Measurements from ENCODE around the gene RHBDD1. TPM values are rescaled to one million over a fixed set of nuclear protein-coding genes. Genes with fewer than 3 reads are reported as not detected.

RHBDD1 gene
- total and polyA plus RNA-seq, 2 donors (not counting 1 experiment from before 2014, with no cell fraction given) = 21.2 to 128 TPM

DNA sequence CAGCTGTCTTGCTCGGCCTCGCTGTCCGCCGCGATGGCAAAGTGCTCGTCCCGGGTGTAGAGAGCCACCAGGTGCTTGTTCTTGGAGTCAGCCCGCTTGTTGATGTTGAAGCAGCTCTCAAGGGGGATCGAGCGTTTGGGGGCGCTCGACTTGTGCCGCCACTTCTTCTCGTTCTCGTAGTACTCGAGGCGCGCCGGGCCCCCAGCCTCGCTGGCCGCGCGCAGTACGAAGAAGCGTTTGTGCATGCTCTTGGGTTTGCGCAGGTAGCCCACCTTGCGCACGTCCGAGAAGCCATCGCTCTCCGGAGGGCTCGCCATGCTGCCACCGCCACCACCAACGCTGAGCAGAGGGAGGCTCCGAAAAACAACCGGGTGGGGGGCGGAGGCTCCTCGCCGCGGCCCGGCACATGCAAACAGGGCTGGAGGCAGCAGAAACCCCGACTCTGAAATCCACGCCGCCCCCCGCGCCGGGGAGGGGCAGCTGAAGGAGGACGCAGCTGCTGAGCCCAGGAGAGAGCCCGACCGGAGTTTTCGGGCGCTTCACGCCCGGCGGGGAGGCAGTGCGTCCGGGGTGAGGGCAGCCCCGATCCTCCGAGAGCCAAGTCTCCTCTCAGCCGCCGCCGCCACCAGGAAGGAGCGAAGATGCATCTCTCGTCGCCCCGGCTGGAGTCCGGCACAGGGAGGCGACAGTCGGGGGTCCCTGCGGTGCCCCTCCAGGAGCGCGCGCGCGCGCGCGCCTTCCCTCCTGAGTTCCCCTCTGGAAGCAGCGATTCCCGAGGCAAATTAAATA lies 37.2 kb upstream of the RHBDD1 start:
- H3K9me3 Mint-ChIP-seq (ENCODE audit: insufficient read depth) = no peaks in the 10 kb centered on the region
- peaks cover 9% of the 10 kb centered on the region for H4K20me1 ChIP-seq (ENCODE audit: control insufficient read depth, insufficient read depth, low read length, poor library complexity, severe bottlenecking)
- peak overlapping the region; percentile 95 for H3K4me3 Mint-ChIP-seq
- no peaks in the 10 kb centered on the region for H3K27me3 ChIP-seq (replicated peaks in 1 of 4; ENCODE audit: control extremely low read depth in 1 of 4, control insufficient read depth in 3 of 4, insufficient read depth in 4 of 4, low read length in 3 of 4)
- H3K36me3 ChIP-seq (replicated peaks in 1 of 2; ENCODE audit: control extremely low read depth in 1 of 2, control insufficient read depth in 1 of 2, extremely low read depth in 1 of 2, insufficient read depth in 2 of 2, low read length in 1 of 2) = no peaks in the 10 kb centered on the region
- H3K4me1 ChIP-seq (ENCODE audit: control insufficient read depth in 2 of 2, insufficient read depth in 2 of 2, low read length in 2 of 2) = peaks cover 17 to 26% of the 10 kb centered on the region in 2 donors
- H3K79me2 ChIP-seq (ENCODE audit: control insufficient read depth, insufficient read depth, low read length) = peaks cover 11% of the 10 kb centered on the region
- no peaks in the 10 kb centered on the region for H3K27me3 Mint-ChIP-seq
- no peak for TF ChIP-seq EZH2 (IDR thresholded peaks at IDR 0.05; ENCODE audit: borderline replicate concordance, insufficient read depth, low read depth, low read length, poor library complexity, severe bottlenecking)
- TF ChIP-seq, protein P1, sequence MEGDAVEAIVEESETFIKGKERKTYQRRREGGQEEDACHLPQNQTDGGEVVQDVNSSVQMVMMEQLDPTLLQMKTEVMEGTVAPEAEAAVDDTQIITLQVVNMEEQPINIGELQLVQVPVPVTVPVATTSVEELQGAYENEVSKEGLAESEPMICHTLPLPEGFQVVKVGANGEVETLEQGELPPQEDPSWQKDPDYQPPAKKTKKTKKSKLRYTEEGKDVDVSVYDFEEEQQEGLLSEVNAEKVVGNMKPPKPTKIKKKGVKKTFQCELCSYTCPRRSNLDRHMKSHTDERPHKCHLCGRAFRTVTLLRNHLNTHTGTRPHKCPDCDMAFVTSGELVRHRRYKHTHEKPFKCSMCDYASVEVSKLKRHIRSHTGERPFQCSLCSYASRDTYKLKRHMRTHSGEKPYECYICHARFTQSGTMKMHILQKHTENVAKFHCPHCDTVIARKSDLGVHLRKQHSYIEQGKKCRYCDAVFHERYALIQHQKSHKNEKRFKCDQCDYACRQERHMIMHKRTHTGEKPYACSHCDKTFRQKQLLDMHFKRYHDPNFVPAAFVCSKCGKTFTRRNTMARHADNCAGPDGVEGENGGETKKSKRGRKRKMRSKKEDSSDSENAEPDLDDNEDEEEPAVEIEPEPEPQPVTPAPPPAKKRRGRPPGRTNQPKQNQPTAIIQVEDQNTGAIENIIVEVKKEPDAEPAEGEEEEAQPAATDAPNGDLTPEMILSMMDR (IDR thresholded peaks at IDR 0.05) = no peak
- CTCF ChIA-PET = interaction anchor here (0.6 to 7.8 kb wide), 14 partner anchors 9 to 1680 kb away, joined by 3 to 78 read pairs (median 4); partner anchors contain the start of gene RHBDD1
- H3K9me3 ChIP-seq (ENCODE audit: control extremely low read depth in 1 of 3, control insufficient read depth in 2 of 3, insufficient read depth in 1 of 3, low read length in 2 of 3) = peaks cover 0 to 16% (median 0%) of the 10 kb centered on the region in 3 donors
- H2AFZ ChIP-seq (ENCODE audit: insufficient read depth, low read depth, low read length, poor library complexity, severe bottlenecking) = peak overlapping the region; percentile 95
- H3K9ac ChIP-seq (ENCODE audit: low read length) = peak overlapping the region; percentile 88
- intact Hi-C loops (cut with micrococcal nuclease) = loop anchor here (1.0 to 10.0 kb wide), 4 partner anchors 7 to 1864 kb away; no protein-coding TSS in a partner anchor
- POLR2A ChIA-PET = interaction anchor here (0.6 to 3.1 kb wide), 5 partner anchors 32 to 172 kb away, joined by 3 to 16 read pairs (median 9); partner anchors contain the start of gene RHBDD1
- peaks cover 47% of the 10 kb centered on the region for H3K4me1 Mint-ChIP-seq
- peak; percentile 81 for DNase-seq
- peak overlapping the region; percentile 87 for H3K4me2 ChIP-seq (replicated peaks; ENCODE audit: low read depth, low read length, poor library complexity, severe bottlenecking)
- ATAC-seq (ENCODE audit: low read depth) = peak; percentile 15
- peak overlapping the region; percentile 94 for H3K27ac Mint-ChIP-seq
- WGBS (ENCODE audit: insufficient coverage) = under 1% methylated on average over 80 of the region's 80 CpGs
- H3K4me3 ChIP-seq (ENCODE audit: control extremely low read depth in 1 of 5, extremely low read depth in 1 of 5, insufficient read depth in 1 of 5, low read depth in 2 of 5, low read length in 4 of 5) = peak overlapping the region; percentile 16 to 79 (median 75)
- peak overlapping the region in 1 of 2 donors; percentile 54 for H3K27ac ChIP-seq (ENCODE audit: low read length in 2 of 2)
